SH-SY5Y (cell line): ENCODE measurements around the gene SDF2L1.

Source experiments
- GATA2 ChIP-seq: IDR thresholded peaks from 2 replicates; pipeline ENCODE4 v1.6.1; 2011; ENCODE audit warnings: mild to moderate bottlenecking, low read depth, low read length
- GATA3 ChIP-seq: IDR thresholded peaks from 2 replicates; pipeline ENCODE4 v1.6.1; 2011; ENCODE audit warnings: low read depth, mild to moderate bottlenecking, low read length, moderate library complexity

- TF ChIP-seq GATA3 = no peak
- no peak for TF ChIP-seq GATA2
Measured at GRCh38 chr22:21622011-21622918, 19.8 kb upstream of the SDF2L1 start.
